ENCODE data around the gene SYT11.

DNA sequence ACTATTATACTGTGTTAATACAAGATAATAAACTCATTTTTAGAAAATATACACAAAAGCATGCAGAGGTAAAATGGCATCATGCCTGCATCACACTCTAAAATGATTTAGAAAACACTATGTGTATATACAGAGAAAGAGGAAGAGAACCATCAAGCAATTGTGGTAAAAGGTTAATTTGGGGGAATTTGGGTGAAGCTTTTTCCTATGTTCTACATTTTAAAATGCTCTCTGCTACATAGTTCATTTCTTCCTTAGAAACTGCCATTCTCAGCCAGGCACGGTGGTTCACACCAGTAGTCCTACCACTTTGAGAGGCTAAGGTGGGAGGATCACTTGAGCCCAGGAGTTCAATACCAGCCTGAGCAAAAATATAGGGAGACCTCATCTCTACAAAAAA lies 46.5 kb upstream of the SYT11 start:
- TF ChIP-seq, protein P1, sequence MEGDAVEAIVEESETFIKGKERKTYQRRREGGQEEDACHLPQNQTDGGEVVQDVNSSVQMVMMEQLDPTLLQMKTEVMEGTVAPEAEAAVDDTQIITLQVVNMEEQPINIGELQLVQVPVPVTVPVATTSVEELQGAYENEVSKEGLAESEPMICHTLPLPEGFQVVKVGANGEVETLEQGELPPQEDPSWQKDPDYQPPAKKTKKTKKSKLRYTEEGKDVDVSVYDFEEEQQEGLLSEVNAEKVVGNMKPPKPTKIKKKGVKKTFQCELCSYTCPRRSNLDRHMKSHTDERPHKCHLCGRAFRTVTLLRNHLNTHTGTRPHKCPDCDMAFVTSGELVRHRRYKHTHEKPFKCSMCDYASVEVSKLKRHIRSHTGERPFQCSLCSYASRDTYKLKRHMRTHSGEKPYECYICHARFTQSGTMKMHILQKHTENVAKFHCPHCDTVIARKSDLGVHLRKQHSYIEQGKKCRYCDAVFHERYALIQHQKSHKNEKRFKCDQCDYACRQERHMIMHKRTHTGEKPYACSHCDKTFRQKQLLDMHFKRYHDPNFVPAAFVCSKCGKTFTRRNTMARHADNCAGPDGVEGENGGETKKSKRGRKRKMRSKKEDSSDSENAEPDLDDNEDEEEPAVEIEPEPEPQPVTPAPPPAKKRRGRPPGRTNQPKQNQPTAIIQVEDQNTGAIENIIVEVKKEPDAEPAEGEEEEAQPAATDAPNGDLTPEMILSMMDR (IDR thresholded peaks at IDR 0.05), result no peak
- TF ChIP-seq POLR2A (IDR thresholded peaks at IDR 0.05; ENCODE audit: low read length) (no peak), ZFP36 (IDR thresholded peaks at IDR 0.05; ENCODE audit: borderline replicate concordance, partially characterized antibody) (no peak), MAZ (IDR thresholded peaks at IDR 0.05; ENCODE audit: borderline replicate concordance, low read depth, low read length) (no peak), PHF8 (IDR thresholded peaks at IDR 0.05; ENCODE audit: borderline replicate concordance, low read depth) (no peak)
- TF ChIP-seq, protein P2, sequence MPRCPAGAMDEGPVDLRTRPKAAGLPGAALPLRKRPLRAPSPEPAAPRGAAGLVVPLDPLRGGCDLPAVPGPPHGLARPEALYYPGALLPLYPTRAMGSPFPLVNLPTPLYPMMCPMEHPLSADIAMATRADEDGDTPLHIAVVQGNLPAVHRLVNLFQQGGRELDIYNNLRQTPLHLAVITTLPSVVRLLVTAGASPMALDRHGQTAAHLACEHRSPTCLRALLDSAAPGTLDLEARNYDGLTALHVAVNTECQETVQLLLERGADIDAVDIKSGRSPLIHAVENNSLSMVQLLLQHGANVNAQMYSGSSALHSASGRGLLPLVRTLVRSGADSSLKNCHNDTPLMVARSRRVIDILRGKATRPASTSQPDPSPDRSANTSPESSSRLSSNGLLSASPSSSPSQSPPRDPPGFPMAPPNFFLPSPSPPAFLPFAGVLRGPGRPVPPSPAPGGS (IDR thresholded peaks at IDR 0.05), result no peak

All from A549 (cell line).